Tibial nerve (tissue), 4 donors: Measurements from ENCODE around the gene ACOD1. TPM values are rescaled to one million over a fixed set of nuclear protein-coding genes. Genes with fewer than 3 reads are reported as not detected.

Source experiments
- DNase-seq, 2 donors: peaks; one replicate each; pipeline ENCODE4 v3.0.0-alpha.2; 2019; ENCODE audit warnings: low spot score in 2 of 2
- H3K27ac ChIP-seq, 4 donors: fragments of 200-600 bp; sonication (generic) in 3 of 4; one replicate each; pipeline ENCODE4 v1.5.1; 2017 to 2019; ENCODE audit warnings: mild to moderate bottlenecking in 1 of 4
- H3K27me3 ChIP-seq, 2 donors: fragments of 200-600 bp; sonication (generic) in 1 of 2; one replicate each; pipeline versions ENCODE4 v1.5.1 to v1.6.0; 2017 to 2019
- H3K36me3 ChIP-seq, 3 donors: fragments of 200-600 bp; sonication (generic); one replicate each; pipeline ENCODE4 v1.5.1; 2018 to 2019
- H3K4me1 ChIP-seq, 4 donors: fragments of 200-600 bp; sonication (generic) in 3 of 4; one replicate each; pipeline ENCODE4 v1.5.1; 2017 to 2019
- H3K4me3 ChIP-seq, 4 donors: fragments of 200-600 bp; sonication (generic) in 3 of 4; one replicate each; pipeline ENCODE4 v1.5.1; 2017 to 2019; ENCODE audit warnings: mild to moderate bottlenecking in 1 of 4, moderate library complexity in 1 of 4
- H3K9me3 ChIP-seq, 4 donors: fragments of 200-600 bp; sonication (generic) in 3 of 4; one replicate each; pipeline ENCODE4 v1.5.1; 2017 to 2019
- CTCF ChIP-seq, 5 experiments: fragments of 200-600 bp in 3 of 5; fragments of 450-650 bp in 2 of 5; sonication (generic) in 3 of 5; IDR thresholded peaks; one replicate each; pipeline ENCODE4 v1.5.1; 2016 to 2019; ENCODE audit warnings: antibody characterized with exemption in 5 of 5, mild to moderate bottlenecking in 3 of 5, moderate library complexity in 2 of 5
- EP300 ChIP-seq, 2 donors: sonication (generic); formaldehyde crosslinking; IDR thresholded peaks; one replicate each; pipeline ENCODE4 v1.6.1; 2017; ENCODE audit warnings: antibody characterized with exemption in 2 of 2, mild to moderate bottlenecking in 1 of 2
- POLR2A ChIP-seq, 2 donors: fragments of 450-650 bp; IDR thresholded peaks; one replicate each; pipeline ENCODE4 v1.6.1; 2017; ENCODE audit warnings: antibody characterized with exemption in 2 of 2, mild to moderate bottlenecking in 2 of 2, moderate library complexity in 2 of 2
- WGBS, 2 donors: methylation state at CpG; one replicate each; pipeline ENCODE4 v1.1.5; 2018; 5-methylcytosine and 5-hydroxymethylcytosine counted together
- total RNA-seq, 4 donors: library from RNA; depleted of rRNA; stranded (reverse); fragments of >200 nt; gene quantifications; one replicate each; pipeline ENCODE4 v1.1.0, GENCODE V29; 2016

ACOD1 gene
- total RNA-seq, 4 donors from 2014 or later, result not detected

- WGBS, 2 donors, result 90% methylated on average over 5 of the region's 5 CpGs
- Histone ChIP-seq H3K4me3 (no peak overlapping the region), H3K9me3 (no peaks in the 10 kb centered on the region), H3K4me1 (peaks cover 0 to 15% (median 1%) of the 10 kb centered on the region in 4 donors), H3K27ac (no peak overlapping the region), H3K36me3 (no peaks in the 10 kb centered on the region), H3K27me3 (no peaks in the 10 kb centered on the region)
- DNase-seq, result no peak
- TF ChIP-seq EP300 (IDR thresholded peaks at IDR 0.05) (no peak), CTCF (IDR thresholded peaks at IDR 0.05) (no peak)
Measured at GRCh38 chr13:76976929-76977328, 28.6 kb downstream of the ACOD1 start.

GRCh38 chr13:76980075-76980718, 31.9 kb downstream of the ACOD1 start:
- H3K36me3 ChIP-seq, result no peaks in the 10 kb centered on the region
- TF ChIP-seq CTCF (IDR thresholded peaks at IDR 0.05), result peak; percentile 88 to 96 (median 96)
- TF ChIP-seq EP300 (IDR thresholded peaks at IDR 0.05), result peak in 1 of 2 donors; percentile 53
- no peak for TF ChIP-seq POLR2A (IDR thresholded peaks at IDR 0.05)
- DNase-seq, result peak; percentile 69 to 78
- 3% methylated on average over 34 of the region's 34 CpGs for WGBS, 2 donors
- peak overlapping the region; percentile 15 to 39 (median 27) for H3K4me3 ChIP-seq
- H3K4me1 ChIP-seq, result peaks cover 0 to 11% (median 1%) of the 10 kb centered on the region in 4 donors
- no peaks in the 10 kb centered on the region for H3K27me3 ChIP-seq
- H3K9me3 ChIP-seq, result no peaks in the 10 kb centered on the region
- peak overlapping the region in 1 of 4 donors; percentile 18 for H3K27ac ChIP-seq

GRCh38 chr13:76982061-76982460, 33.8 kb downstream of the ACOD1 start:
- Histone ChIP-seq H3K9me3 (no peaks in the 10 kb centered on the region), H3K4me3 (no peak overlapping the region), H3K36me3 (no peaks in the 10 kb centered on the region), H3K27me3 (no peaks in the 10 kb centered on the region), H3K27ac (no peak overlapping the region), H3K4me1 (peaks cover 0 to 11% (median 1%) of the 10 kb centered on the region in 4 donors)
- no peak for DNase-seq
- WGBS, 2 donors, result 61 to 68% methylated on average over 6 of the region's 6 CpGs
- TF ChIP-seq EP300 (IDR thresholded peaks at IDR 0.05), result no peak
- no peak for TF ChIP-seq POLR2A (IDR thresholded peaks at IDR 0.05)
- no peak for TF ChIP-seq CTCF (IDR thresholded peaks at IDR 0.05)

- Histone ChIP-seq H3K9me3 (no peaks in the 10 kb centered on the region), H3K27me3 (no peaks in the 10 kb centered on the region), H3K4me1 (peaks cover 0 to 11% (median 1%) of the 10 kb centered on the region in 4 donors), H3K27ac (no peak overlapping the region), H3K4me3 (no peak overlapping the region), H3K36me3 (no peaks in the 10 kb centered on the region)
- DNase-seq, result no peak
- 75 to 77% methylated on average over 5 of the region's 5 CpGs for WGBS, 2 donors
- TF ChIP-seq EP300 (IDR thresholded peaks at IDR 0.05) (no peak), POLR2A (IDR thresholded peaks at IDR 0.05) (no peak), CTCF (IDR thresholded peaks at IDR 0.05) (no peak)
Measured at GRCh38 chr13:76983676-76984075, 35.4 kb downstream of the ACOD1 start.

- TF ChIP-seq CTCF (IDR thresholded peaks at IDR 0.05) (no peak), POLR2A (IDR thresholded peaks at IDR 0.05) (no peak), EP300 (IDR thresholded peaks at IDR 0.05) (no peak)
- H3K36me3 ChIP-seq, result peaks cover 0 to 16% (median 0%) of the 10 kb centered on the region in 3 donors
- DNase-seq, result no peak
- 34 to 36% methylated on average over 15 of the region's 15 CpGs for WGBS, 2 donors
- H3K9me3 ChIP-seq, result no peaks in the 10 kb centered on the region
- peak overlapping the region; percentile 93 to 98 (median 96) for H3K27ac ChIP-seq
- no peaks in the 10 kb centered on the region for H3K27me3 ChIP-seq
- peak overlapping the region; percentile 76 to 89 (median 78) for H3K4me3 ChIP-seq
- peaks cover 0 to 30% (median 0%) of the 10 kb centered on the region in 4 donors for H3K4me1 ChIP-seq
Measured at GRCh38 chr13:76991432-76991795, 43.1 kb downstream of the ACOD1 start.
